Body of pancreas (tissue), 4 donors: ENCODE data around the gene DHRS7C.

Experiments used
- POLR2A ChIP-seq, 3 donors: fragments of 450-650 bp; IDR thresholded peaks; one replicate each; pipeline ENCODE4 v1.6.1; 2016; ENCODE audit warnings: antibody characterized with exemption in 3 of 3, mild to moderate bottlenecking in 2 of 3
- TF ChIP-seq, protein P1 (sequence below), 7 experiments: fragments of 450-650 bp in 4 of 7; fragments of 200-600 bp in 3 of 7; sonication (generic) in 3 of 7; IDR thresholded peaks; one replicate each; pipeline ENCODE4 v1.5.1; 2016 to 2019; ENCODE audit warnings: antibody characterized with exemption in 7 of 7

DNA sequence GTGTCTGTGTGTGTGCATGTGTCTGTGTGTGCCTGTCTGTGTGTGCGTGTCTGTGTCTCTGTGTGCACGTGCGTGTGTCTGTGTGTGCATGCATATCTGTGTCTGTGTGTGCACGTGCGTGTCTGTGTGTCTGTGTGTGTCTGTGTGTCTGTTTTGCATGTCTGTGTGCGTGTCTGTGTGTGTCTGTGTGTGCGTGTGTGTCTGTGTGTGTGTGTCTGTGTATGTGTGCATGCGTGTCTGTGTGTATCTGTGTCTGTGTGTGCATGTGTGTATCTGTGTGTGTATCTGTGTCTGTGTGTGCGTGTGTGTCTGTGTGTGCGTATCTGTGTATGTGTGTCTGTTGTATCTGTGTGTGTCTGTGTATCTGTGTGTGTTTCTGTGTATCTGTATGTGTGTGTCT lies 25.1 kb upstream of the DHRS7C start:
- TF ChIP-seq, protein P1, sequence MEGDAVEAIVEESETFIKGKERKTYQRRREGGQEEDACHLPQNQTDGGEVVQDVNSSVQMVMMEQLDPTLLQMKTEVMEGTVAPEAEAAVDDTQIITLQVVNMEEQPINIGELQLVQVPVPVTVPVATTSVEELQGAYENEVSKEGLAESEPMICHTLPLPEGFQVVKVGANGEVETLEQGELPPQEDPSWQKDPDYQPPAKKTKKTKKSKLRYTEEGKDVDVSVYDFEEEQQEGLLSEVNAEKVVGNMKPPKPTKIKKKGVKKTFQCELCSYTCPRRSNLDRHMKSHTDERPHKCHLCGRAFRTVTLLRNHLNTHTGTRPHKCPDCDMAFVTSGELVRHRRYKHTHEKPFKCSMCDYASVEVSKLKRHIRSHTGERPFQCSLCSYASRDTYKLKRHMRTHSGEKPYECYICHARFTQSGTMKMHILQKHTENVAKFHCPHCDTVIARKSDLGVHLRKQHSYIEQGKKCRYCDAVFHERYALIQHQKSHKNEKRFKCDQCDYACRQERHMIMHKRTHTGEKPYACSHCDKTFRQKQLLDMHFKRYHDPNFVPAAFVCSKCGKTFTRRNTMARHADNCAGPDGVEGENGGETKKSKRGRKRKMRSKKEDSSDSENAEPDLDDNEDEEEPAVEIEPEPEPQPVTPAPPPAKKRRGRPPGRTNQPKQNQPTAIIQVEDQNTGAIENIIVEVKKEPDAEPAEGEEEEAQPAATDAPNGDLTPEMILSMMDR (IDR thresholded peaks at IDR 0.05) = no peak
- no peak for TF ChIP-seq POLR2A (IDR thresholded peaks at IDR 0.05)
